ENCODE results near the gene AGO3. TPM values are rescaled to one million over a fixed set of nuclear protein-coding genes. Genes with fewer than 3 reads are reported as not detected.
"Not testable (repeated sequence)": the region's sequence is repeated elsewhere in the genome, so short reads cannot be mapped to it uniquely, and the experiment has no call there.

AGO3 gene
- total and polyA plus RNA-seq, 2 donors (not counting 3 experiments of a cell fraction or from before 2014, with no cell fraction given), result 10.4 to 21.1 TPM

- H2AFZ ChIP-seq (ENCODE audit: low read depth, low read length), result no peak overlapping the region
- no peaks in the 10 kb centered on the region for H3K9me1 ChIP-seq (replicated peaks; ENCODE audit: control insufficient read depth, extremely low read depth, insufficient read depth, low read length)
- H3K27me3 ChIP-seq (ENCODE audit: control insufficient read depth in 2 of 2, insufficient read depth in 2 of 2, low read length in 2 of 2), result no peaks in the 10 kb centered on the region
- no peaks in the 10 kb centered on the region for H4K20me1 ChIP-seq (replicated peaks; ENCODE audit: control insufficient read depth, extremely low read depth, insufficient read depth, low read length)
- dilution Hi-C loops (cut with MboI; ENCODE audit: extremely low pct_ligation_motif_present, low sequenced_read_pairs), result no loop called here
- H3K27ac ChIP-seq (ENCODE audit: insufficient read depth, low read depth, low read length), result no peak overlapping the region
- DNase-seq (ENCODE audit: low read depth, low spot score) (no peak), FAIRE-seq (no peak)
- peaks cover 3% of the 10 kb centered on the region for H3K79me2 ChIP-seq (ENCODE audit: control insufficient read depth, insufficient read depth, low read length)
- intact Hi-C loops (cut with micrococcal nuclease), result no loop called here
- no peaks in the 10 kb centered on the region for H3K36me3 ChIP-seq (ENCODE audit: control insufficient read depth in 2 of 2, extremely low read depth in 1 of 2, insufficient read depth in 2 of 2, low read length in 2 of 2)
- no TSS peak for BruUV-seq (replicated peaks)
- ChIA-PET POLR2A (no interaction called here), CTCF (no interaction called here)
- H3K4me3 ChIP-seq (replicated peaks in 1 of 3; ENCODE audit: insufficient read depth in 1 of 3, low read depth in 1 of 3, low read length in 3 of 3), result no peak overlapping the region
- TF ChIP-seq POLR2A (IDR thresholded peaks at IDR 0.05; ENCODE audit: low read depth, low read length) (no peak), POLR2AphosphoS5 (IDR thresholded peaks at IDR 0.05; ENCODE audit: insufficient read depth, low read depth, low read length) (no peak), MAX (IDR thresholded peaks at IDR 0.05; ENCODE audit: insufficient read depth, insufficient read length) (no peak), EZH2 (IDR thresholded peaks at IDR 0.05; ENCODE audit: borderline replicate concordance, low read depth, low read length, severe bottlenecking) (no peak), JUN (IDR thresholded peaks at IDR 0.05; ENCODE audit: borderline replicate concordance, insufficient read depth, insufficient read length, low read depth) (no peak), MYC (IDR thresholded peaks at IDR 0.05; ENCODE audit: low read depth, low read length) (no peak), GATA2 (IDR thresholded peaks at IDR 0.05; ENCODE audit: insufficient read depth, insufficient read length, low read depth, low read length) (no peak), FOS (IDR thresholded peaks at IDR 0.05; ENCODE audit: borderline replicate concordance, insufficient read depth, low read length) (no peak)
- TF ChIP-seq, protein P1, sequence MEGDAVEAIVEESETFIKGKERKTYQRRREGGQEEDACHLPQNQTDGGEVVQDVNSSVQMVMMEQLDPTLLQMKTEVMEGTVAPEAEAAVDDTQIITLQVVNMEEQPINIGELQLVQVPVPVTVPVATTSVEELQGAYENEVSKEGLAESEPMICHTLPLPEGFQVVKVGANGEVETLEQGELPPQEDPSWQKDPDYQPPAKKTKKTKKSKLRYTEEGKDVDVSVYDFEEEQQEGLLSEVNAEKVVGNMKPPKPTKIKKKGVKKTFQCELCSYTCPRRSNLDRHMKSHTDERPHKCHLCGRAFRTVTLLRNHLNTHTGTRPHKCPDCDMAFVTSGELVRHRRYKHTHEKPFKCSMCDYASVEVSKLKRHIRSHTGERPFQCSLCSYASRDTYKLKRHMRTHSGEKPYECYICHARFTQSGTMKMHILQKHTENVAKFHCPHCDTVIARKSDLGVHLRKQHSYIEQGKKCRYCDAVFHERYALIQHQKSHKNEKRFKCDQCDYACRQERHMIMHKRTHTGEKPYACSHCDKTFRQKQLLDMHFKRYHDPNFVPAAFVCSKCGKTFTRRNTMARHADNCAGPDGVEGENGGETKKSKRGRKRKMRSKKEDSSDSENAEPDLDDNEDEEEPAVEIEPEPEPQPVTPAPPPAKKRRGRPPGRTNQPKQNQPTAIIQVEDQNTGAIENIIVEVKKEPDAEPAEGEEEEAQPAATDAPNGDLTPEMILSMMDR (IDR thresholded peaks at IDR 0.05; ENCODE audit: extremely low read depth in 1 of 2, insufficient read depth in 1 of 2, low read depth in 1 of 2, low read length in 2 of 2), result no peak
- no peak overlapping the region for H3K4me2 ChIP-seq (ENCODE audit: insufficient read depth, low read length)
- no peaks in the 10 kb centered on the region for H3K4me1 ChIP-seq (ENCODE audit: control insufficient read depth, extremely low read depth, insufficient read depth, low read length)
- no peaks in the 10 kb centered on the region for H3K9me3 ChIP-seq (replicated peaks; ENCODE audit: control insufficient read depth, insufficient read depth, low read length)
- no peak overlapping the region for H3K9ac ChIP-seq (replicated peaks; ENCODE audit: extremely low read depth, insufficient read depth, low read length)
Measured at GRCh38 chr1:35962952-35963351, 32.0 kb downstream of the AGO3 start.

GRCh38 chr1:35964277-35964676 lies 33.4 kb downstream of the AGO3 start:
- H3K4me1 ChIP-seq (ENCODE audit: control insufficient read depth, extremely low read depth, insufficient read depth, low read length); CTCF ChIA-PET; POLR2A ChIA-PET; H3K36me3 ChIP-seq (ENCODE audit: control insufficient read depth in 2 of 2, extremely low read depth in 1 of 2, insufficient read depth in 2 of 2, low read length in 2 of 2); DNase-seq (ENCODE audit: low read depth, low spot score); H3K79me2 ChIP-seq (ENCODE audit: control insufficient read depth, insufficient read depth, low read length); BruUV-seq (replicated peaks); intact Hi-C loops (cut with micrococcal nuclease); H3K9ac ChIP-seq (replicated peaks; ENCODE audit: extremely low read depth, insufficient read depth, low read length); H4K20me1 ChIP-seq (replicated peaks; ENCODE audit: control insufficient read depth, extremely low read depth, insufficient read depth, low read length); H3K9me1 ChIP-seq (replicated peaks; ENCODE audit: control insufficient read depth, extremely low read depth, insufficient read depth, low read length); FAIRE-seq; H3K4me3 ChIP-seq (replicated peaks in 1 of 3; ENCODE audit: insufficient read depth in 1 of 3, low read depth in 1 of 3, low read length in 3 of 3); H3K9me3 ChIP-seq (replicated peaks; ENCODE audit: control insufficient read depth, insufficient read depth, low read length); H3K27me3 ChIP-seq (ENCODE audit: control insufficient read depth in 2 of 2, insufficient read depth in 2 of 2, low read length in 2 of 2); H2AFZ ChIP-seq (ENCODE audit: low read depth, low read length); dilution Hi-C loops (cut with MboI; ENCODE audit: extremely low pct_ligation_motif_present, low sequenced_read_pairs); H3K4me2 ChIP-seq (ENCODE audit: insufficient read depth, low read length); H3K27ac ChIP-seq (ENCODE audit: insufficient read depth, low read depth, low read length): not testable (repeated sequence)

All from endothelial cell of umbilical vein (primary cell).